Stomach smooth muscle (tissue), 2 donors: ENCODE results near the gene SP6.

Source experiments
- H3K27ac ChIP-seq: one replicate; pipeline ENCODE4 v1.7.0; 2013; ENCODE audit warnings: mild to moderate bottlenecking, low read length, inconsistent platforms
- H3K27me3 ChIP-seq, 2 donors: one replicate each; pipeline ENCODE4 v1.7.0; 2013; ENCODE audit warnings: low read length in 2 of 2; ENCODE audit not compliant: insufficient read depth in 2 of 2, control insufficient read depth in 1 of 2
- H3K36me3 ChIP-seq, 2 donors: one replicate each; pipeline ENCODE4 v1.7.0; 2013; ENCODE audit warnings: low read length in 2 of 2; ENCODE audit not compliant: control insufficient read depth in 2 of 2, insufficient read depth in 2 of 2
- H3K4me1 ChIP-seq: one replicate; pipeline ENCODE4 v1.7.0; 2013; ENCODE audit warnings: low read length; ENCODE audit not compliant: control insufficient read depth, insufficient read depth
- H3K4me3 ChIP-seq, 2 donors: one replicate each; pipeline ENCODE4 v1.7.0; 2013; ENCODE audit warnings: low read length in 2 of 2
- H3K9ac ChIP-seq, 2 donors: one replicate each; pipeline ENCODE4 v1.7.0; 2013; ENCODE audit warnings: low read length in 2 of 2, mild to moderate bottlenecking in 1 of 2
- H3K9me3 ChIP-seq, 2 donors: one replicate each; pipeline ENCODE4 v1.7.0; 2013; ENCODE audit warnings: low read length in 2 of 2; ENCODE audit not compliant: control insufficient read depth in 2 of 2
- donor health status: healthy.
- donor health status: Pancreatic carcinoma.

The SP6 gene

DNA sequence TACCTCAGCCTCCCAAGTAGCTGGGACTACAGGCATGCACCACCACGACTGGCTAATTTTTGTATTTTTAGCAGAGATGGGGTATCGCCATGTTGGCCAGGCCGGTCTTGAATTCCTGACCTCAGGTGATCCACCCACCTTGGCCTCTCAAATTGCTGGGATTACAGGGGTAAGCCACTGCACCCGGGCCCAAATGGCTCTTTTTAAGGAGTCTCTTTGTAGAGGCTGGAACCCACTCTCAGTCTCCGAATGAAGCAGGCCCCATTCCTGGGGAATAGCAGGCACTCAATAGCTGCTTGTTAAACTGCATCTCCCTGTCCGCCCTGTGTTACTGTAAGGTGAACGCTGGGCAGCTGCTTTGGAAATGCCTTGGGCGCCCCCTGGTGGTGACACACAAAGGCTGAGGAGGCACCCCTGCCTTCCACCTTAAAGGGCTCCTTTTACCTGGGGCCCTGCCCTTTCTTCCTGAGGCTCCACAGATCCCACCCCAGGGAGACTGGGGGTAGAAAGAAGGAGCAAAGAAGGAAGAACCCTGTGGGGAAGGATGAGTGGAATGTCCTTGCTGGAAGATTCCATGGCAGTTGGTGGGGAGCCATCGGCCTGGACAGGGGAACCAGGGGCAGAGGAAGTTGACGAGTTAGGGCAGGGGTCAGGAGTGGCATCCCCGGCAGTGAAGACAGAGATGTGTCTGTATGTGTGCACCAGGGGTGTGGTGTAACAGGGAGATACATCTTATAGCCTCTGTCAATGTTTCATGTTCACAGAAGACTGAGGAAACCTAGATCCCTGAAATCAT lies 39.0 kb upstream of the SP6 start:
- H3K36me3 ChIP-seq: no peaks in the 10 kb centered on the region
- H3K4me3 ChIP-seq: no peak overlapping the region
- no peak overlapping the region for H3K27ac ChIP-seq
- H3K4me1 ChIP-seq: peaks cover 4% of the 10 kb centered on the region
- no peak overlapping the region for H3K9ac ChIP-seq
- H3K27me3 ChIP-seq: peaks cover 0 to 4% of the 10 kb centered on the region in 2 donors
- H3K9me3 ChIP-seq: no peaks in the 10 kb centered on the region

DNA sequence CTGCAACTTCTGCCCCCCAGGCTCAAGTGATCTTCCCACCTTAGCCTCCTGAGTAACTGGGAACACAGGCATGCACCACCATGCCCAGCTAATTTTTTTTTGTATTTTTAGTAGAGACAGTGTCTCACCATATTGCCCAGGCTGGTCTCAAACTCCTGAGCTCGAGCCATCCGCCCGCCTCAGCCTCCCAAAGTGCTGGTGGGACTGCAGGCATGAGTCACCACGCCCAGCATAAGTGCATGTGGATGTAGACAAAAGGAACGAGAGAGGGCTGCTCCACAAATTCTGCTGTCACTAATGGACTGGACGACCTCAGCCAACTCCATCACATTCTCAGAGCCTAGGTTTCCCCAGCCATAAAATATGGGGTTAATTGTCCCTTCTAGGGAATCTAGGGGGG lies 37.3 kb upstream of the SP6 start:
- H3K4me1 ChIP-seq: peaks cover 4% of the 10 kb centered on the region
- no peak overlapping the region for H3K9ac ChIP-seq
- no peak overlapping the region for H3K4me3 ChIP-seq
- H3K27ac ChIP-seq: no peak overlapping the region
- no peaks in the 10 kb centered on the region for H3K9me3 ChIP-seq
- H3K36me3 ChIP-seq: no peaks in the 10 kb centered on the region
- H3K27me3 ChIP-seq: peaks cover 0 to 4% of the 10 kb centered on the region in 2 donors

GRCh38 chr17:47884905-47885730 lies 34.2 kb upstream of the SP6 start:
- H3K4me1 ChIP-seq: peaks cover 6% of the 10 kb centered on the region
- H3K9ac ChIP-seq: no peak overlapping the region
- no peak overlapping the region for H3K27ac ChIP-seq
- H3K36me3 ChIP-seq: no peaks in the 10 kb centered on the region
- H3K27me3 ChIP-seq: peaks cover 8% of the 10 kb centered on the region in 2 donors
- H3K4me3 ChIP-seq: no peak overlapping the region
- no peaks in the 10 kb centered on the region for H3K9me3 ChIP-seq

DNA sequence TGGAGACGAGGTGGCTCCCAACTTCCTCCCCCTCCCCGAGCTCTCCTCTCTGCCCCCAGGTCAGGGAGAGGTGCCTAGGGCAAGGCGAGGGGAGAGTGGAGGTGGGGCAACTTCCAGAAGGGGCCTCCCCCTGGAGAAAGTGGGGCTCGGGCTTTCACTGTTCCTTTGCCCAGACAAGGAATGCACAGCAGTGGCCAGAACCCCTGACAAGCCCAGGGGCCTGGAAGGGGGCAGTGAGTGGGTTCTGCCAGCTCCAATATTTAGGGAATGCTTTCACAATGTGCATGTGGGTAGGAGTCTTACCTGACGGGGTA lies 33.4 kb upstream of the SP6 start:
- H3K27ac ChIP-seq: no peak overlapping the region

GRCh38 chr17:47883589-47884426 lies 32.8 kb upstream of the SP6 start:
- no peaks in the 10 kb centered on the region for H3K36me3 ChIP-seq
- no peak overlapping the region for H3K4me3 ChIP-seq
- H3K27me3 ChIP-seq: peaks cover 10 to 12% of the 10 kb centered on the region in 2 donors
- H3K27ac ChIP-seq: no peak overlapping the region
- H3K9me3 ChIP-seq: no peaks in the 10 kb centered on the region
- H3K4me1 ChIP-seq: peaks cover 2% of the 10 kb centered on the region
- H3K9ac ChIP-seq: no peak overlapping the region

More for the DNA sequence above, 33.4 kb upstream of the SP6 start:
- Histone ChIP-seq H3K4me3 (no peak overlapping the region), H3K9me3 (no peaks in the 10 kb centered on the region), H3K36me3 (no peaks in the 10 kb centered on the region), H3K4me1 (peaks cover 2% of the 10 kb centered on the region), H3K27me3 (peaks cover 8 to 10% of the 10 kb centered on the region in 2 donors), H3K9ac (no peak overlapping the region)

DNA sequence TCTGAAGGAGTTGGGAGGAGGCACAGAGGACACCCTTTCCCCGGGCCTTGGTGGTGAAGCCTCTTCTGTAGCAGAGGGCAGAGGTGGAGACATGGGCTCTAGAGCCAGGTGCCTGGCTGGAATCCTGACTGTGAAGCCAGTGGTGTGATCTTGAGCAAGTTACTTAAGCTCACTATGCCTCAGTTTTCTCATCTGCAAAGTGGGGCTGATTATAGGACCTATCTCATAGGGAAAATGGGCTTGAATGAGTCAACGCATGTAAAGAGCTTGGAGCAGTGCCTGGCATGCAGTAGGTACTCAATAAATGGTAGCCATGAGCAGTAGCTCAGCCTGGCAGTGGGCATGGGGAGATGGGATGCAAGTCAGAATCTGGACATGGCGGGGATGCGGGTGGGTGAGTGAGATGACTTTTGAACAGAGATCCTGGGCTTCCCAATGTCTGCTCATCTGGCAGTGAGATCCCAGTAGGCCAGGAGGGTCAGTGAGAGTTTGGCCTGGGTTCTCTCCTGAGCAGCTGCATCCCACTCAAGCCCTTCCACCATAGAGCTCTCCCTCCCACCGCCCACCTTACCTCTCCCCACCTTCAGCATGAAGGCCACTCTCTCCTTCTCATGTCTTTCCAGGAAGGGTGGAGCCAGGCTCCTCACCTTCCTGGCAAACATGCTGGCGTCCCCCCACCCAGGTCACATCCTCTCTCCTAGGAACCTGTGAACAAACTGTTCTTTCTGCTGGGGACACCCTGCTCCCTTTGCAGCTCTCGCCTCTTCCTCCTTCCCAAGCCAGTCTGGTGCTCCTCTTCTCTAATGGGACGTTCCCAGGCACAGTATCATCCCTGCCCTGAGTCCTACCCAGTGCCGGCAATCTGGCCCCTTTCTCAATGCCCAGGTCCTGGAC lies 32.0 kb upstream of the SP6 start:
- Histone ChIP-seq H3K27me3 (peaks cover 17 to 18% of the 10 kb centered on the region in 2 donors), H3K36me3 (no peaks in the 10 kb centered on the region), H3K9me3 (no peaks in the 10 kb centered on the region), H3K4me3 (peak overlapping the region in 1 of 2 donors; percentile 49), H3K27ac (no peak overlapping the region), H3K4me1 (peaks cover 2% of the 10 kb centered on the region), H3K9ac (no peak overlapping the region)

DNA sequence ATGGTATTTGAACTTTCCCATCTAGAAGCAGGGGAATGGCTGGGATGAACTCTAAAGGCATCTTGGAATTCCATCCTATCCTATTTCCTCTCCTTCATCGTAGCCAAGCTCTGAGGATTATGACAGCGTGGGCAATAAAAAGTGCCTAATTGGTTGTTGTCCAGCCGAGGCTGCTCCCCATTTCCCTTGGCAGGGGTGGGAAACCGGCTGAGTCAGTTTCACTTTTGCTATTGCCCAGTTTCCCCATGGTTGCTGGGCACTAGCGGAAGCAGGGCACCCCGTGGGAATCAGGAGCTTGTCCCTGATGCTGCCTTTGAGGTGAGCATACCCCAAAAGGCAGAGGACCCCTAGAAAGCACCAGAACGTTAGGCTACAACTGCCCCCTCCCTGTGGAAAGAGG lies 31.3 kb upstream of the SP6 start:
- H3K27me3 ChIP-seq: peaks cover 22% of the 10 kb centered on the region in 2 donors
- no peak overlapping the region for H3K27ac ChIP-seq
- peak overlapping the region in 1 of 2 donors; percentile 49 for H3K4me3 ChIP-seq
- no peak overlapping the region for H3K9ac ChIP-seq
- no peaks in the 10 kb centered on the region for H3K9me3 ChIP-seq
- H3K4me1 ChIP-seq: peaks cover 2% of the 10 kb centered on the region
- no peaks in the 10 kb centered on the region for H3K36me3 ChIP-seq

DNA sequence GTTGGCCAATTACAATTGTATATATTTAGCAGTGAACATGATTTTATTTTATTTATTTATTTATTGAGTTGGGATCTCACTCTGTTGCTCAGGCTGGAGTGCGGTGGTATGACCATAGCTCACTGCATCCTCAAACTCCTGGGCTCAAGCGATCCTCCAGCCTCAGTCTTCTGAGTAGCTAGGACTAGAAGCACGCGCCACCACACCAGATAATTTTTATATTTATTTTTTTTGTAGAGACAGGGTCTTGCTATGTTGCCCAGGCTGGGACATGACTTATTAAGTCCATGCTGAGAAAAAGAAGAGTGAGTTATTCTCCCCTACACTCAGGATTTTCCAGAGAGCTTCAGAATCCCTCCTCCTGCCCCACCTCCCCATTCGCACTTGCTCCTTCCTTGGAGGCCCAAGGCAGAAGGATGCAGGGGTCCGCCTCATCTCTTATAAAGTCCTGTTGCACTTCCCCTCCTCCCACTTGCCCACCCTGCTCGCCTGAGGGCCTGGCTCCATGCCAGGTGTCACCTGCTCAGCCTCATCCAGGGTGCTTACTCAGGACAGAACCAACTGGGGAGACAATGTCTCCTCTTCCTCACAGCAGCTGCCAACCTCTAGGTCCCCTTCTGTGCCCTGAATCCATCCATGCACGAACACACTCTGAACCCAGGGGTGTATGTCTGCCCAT lies 29.0 kb upstream of the SP6 start:
- Histone ChIP-seq H3K4me1 (peaks cover 2% of the 10 kb centered on the region), H3K36me3 (no peaks in the 10 kb centered on the region), H3K9ac (no peak overlapping the region), H3K9me3 (no peaks in the 10 kb centered on the region), H3K27me3 (peaks cover 23 to 33% of the 10 kb centered on the region in 2 donors), H3K4me3 (no peak overlapping the region), H3K27ac (no peak overlapping the region)

DNA sequence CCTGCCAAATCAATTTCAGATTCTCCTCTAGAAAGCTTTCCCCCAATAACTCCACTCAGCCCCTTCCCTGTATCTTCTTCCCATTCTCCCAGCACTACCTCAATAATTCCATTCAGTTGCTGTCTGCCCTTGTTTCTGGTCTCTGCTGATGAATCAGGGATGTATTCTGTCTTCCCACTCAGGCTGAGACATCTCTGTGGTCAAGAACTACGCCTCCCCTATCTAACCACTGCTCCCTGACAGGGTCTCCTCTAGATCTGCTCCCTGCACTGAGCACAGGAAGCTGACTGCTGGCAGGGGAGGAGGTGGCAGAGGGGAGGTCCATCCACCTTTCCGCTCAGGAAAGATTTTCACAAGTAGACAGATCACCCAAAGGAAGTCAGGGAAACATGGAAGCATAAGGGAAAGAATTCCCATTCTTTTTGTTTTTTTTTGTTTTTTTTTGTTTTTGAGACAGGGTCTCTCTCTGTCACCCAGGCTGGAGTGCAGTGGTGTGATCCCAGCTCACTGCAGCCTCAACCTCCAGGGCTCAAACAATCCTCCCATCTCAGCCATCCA lies 28.1 kb upstream of the SP6 start:
- peaks cover 2% of the 10 kb centered on the region for H3K4me1 ChIP-seq
- no peaks in the 10 kb centered on the region for H3K9me3 ChIP-seq
- peaks cover 27 to 40% of the 10 kb centered on the region in 2 donors for H3K27me3 ChIP-seq
- no peak overlapping the region for H3K9ac ChIP-seq
- no peaks in the 10 kb centered on the region for H3K36me3 ChIP-seq
- no peak overlapping the region for H3K4me3 ChIP-seq
- H3K27ac ChIP-seq: no peak overlapping the region
